Measurements from ENCODE around the gene TAF1C. TPM values are rescaled to one million over a fixed set of nuclear protein-coding genes. Genes with fewer than 3 reads are reported as not detected.

Gene TAF1C
- total and polyA plus RNA-seq, 2 experiments from 2014 or later = 37.2 to 57.4 TPM

GRCh38 chr16:84198401-84198800, 11.5 kb upstream of the TAF1C start:
- DNase-seq (ENCODE audit: low spot score) = no peak
- no peak overlapping the region for H3K4me3 ChIP-seq
- no peak overlapping the region for H3K27ac ChIP-seq (ENCODE audit: low read depth)
- no peak overlapping the region for H3K4me2 ChIP-seq
- no peaks in the 10 kb centered on the region for H3K4me1 ChIP-seq (ENCODE audit: insufficient read depth)
- no peaks in the 10 kb centered on the region for H3K36me3 Mint-ChIP-seq (ENCODE audit: low read depth)
- TF ChIP-seq NANOG (IDR thresholded peaks at IDR 0.05; ENCODE audit: borderline replicate concordance) = no peak
- no peak for TF ChIP-seq EZH2phosphoT487 (IDR thresholded peaks at IDR 0.05; ENCODE audit: unreplicated experiment)
- TF ChIP-seq POLR2AphosphoS5 (IDR thresholded peaks at IDR 0.05; ENCODE audit: low read depth) = no peak
- no peak for TF ChIP-seq STAT1 (IDR thresholded peaks at IDR 0.05; ENCODE audit: unreplicated experiment)
- TF ChIP-seq ZNF114 (CRISPR knock-in tag; IDR thresholded peaks at IDR 0.05) = no peak
- TF ChIP-seq EZH2 (IDR thresholded peaks at IDR 0.05; ENCODE audit: low read depth, unreplicated experiment) = no peak
- no peak for TF ChIP-seq REST (IDR thresholded peaks at IDR 0.05; ENCODE audit: unreplicated experiment)
- no peak for TF ChIP-seq ETS1 (IDR thresholded peaks at IDR 0.05)
- TF ChIP-seq CTCF (conservative IDR thresholded peaks at IDR 0.05; ENCODE audit: low read depth in 2 of 2) = no peak
- no peak for TF ChIP-seq JUNB (IDR thresholded peaks at IDR 0.05; ENCODE audit: unreplicated experiment)
- no peak for TF ChIP-seq ZNF331 (CRISPR knock-in tag; IDR thresholded peaks at IDR 0.05; ENCODE audit: low read depth)
- no peak for TF ChIP-seq ZNF462 (CRISPR knock-in tag; IDR thresholded peaks at IDR 0.05)
- TF ChIP-seq CREB1 (CRISPR knock-in tag; IDR thresholded peaks at IDR 0.05; ENCODE audit: low read depth) = no peak
- H3K4me1 Mint-ChIP-seq = peaks cover 22% of the 10 kb centered on the region
- H3F3A ChIP-seq (replicated peaks; ENCODE audit: low read depth) = no peaks in the 10 kb centered on the region
- no peaks in the 10 kb centered on the region for H3K36me3 ChIP-seq (ENCODE audit: insufficient read depth)
- no peaks in the 10 kb centered on the region for H3K27me3 ChIP-seq (ENCODE audit: insufficient read depth)
- no peak overlapping the region for H3K4me3 Mint-ChIP-seq
- no peaks in the 10 kb centered on the region for H4K20me1 ChIP-seq (replicated peaks; ENCODE audit: insufficient read depth)
- H3K27ac Mint-ChIP-seq = no peak overlapping the region
- ATAC-seq = no peak
- H3K9me3 Mint-ChIP-seq = no peaks in the 10 kb centered on the region
- no peaks in the 10 kb centered on the region for H3K79me2 ChIP-seq (replicated peaks; ENCODE audit: insufficient read depth)
- H3K27me3 Mint-ChIP-seq (ENCODE audit: insufficient read depth, low read depth, poor library complexity) = peaks cover 12% of the 10 kb centered on the region
- H3K9me2 ChIP-seq (ENCODE audit: insufficient read depth) = no peaks in the 10 kb centered on the region
- H2AFZ ChIP-seq = no peak overlapping the region

All from GM23338 (cell line).